22Rv1 (cell line): Measurements from ENCODE around the gene VPS8.

ENCODE experiments used
- CTCF ChIP-seq: fragments of 450-650 bp; IDR thresholded peaks from 2 replicates; pipeline ENCODE4 v1.5.1; 2017; ENCODE audit warnings: mild to moderate bottlenecking
- ZFX ChIP-seq: fragments of 450-650 bp; IDR thresholded peaks from 2 replicates; pipeline ENCODE4 v1.6.1; 2017; ENCODE audit warnings: antibody characterized with exemption, borderline replicate concordance

- TF ChIP-seq CTCF, result no peak
- TF ChIP-seq ZFX, result no peak
These were observed 335 bp upstream of the VPS8 start for GRCh38 chr3:184811663-184811998.
